GM12891 (cell line): Measurements from ENCODE around the gene PKLR.
"Not testable (repeated sequence)": the region's sequence is repeated elsewhere in the genome, so short reads cannot be mapped to it uniquely, and the experiment has no call there.

Source experiments
- DNase-seq: peaks from one replicate; pipeline ENCODE4 v3.0.0; 2011; ENCODE audit warnings: low spot score; ENCODE audit not compliant: insufficient read length
- FAIRE-seq: peaks from 2 replicates; lab custom pipeline; 2011; peaks lifted over from hg19 to GRCh38; lab: Jason Lieb, UNC
- PAX5 ChIP-seq: IDR thresholded peaks from 2 replicates; pipeline ENCODE4 v1.6.1; 2011; ENCODE audit warnings: low read length, moderate library complexity, mild to moderate bottlenecking; ENCODE audit not compliant: insufficient read depth, severe bottlenecking
- POLR2A ChIP-seq: IDR thresholded peaks from 2 replicates; pipeline ENCODE4 v1.6.1; 2011; ENCODE audit warnings: low read depth, low read length, control low read depth
- POLR2AphosphoS5 ChIP-seq: IDR thresholded peaks from 2 replicates; pipeline ENCODE4 v1.6.1; 2011; ENCODE audit warnings: low read depth, low read length, control low read depth
- POU2F2 ChIP-seq: IDR thresholded peaks from 2 replicates; pipeline ENCODE4 v1.6.1; 2011; ENCODE audit warnings: low read depth, mild to moderate bottlenecking, control low read depth, low read length, moderate library complexity
- SPI1 ChIP-seq: IDR thresholded peaks from 2 replicates; pipeline ENCODE4 v1.6.1; 2011; ENCODE audit warnings: low read depth, low read length, control low read depth
- TAF1 ChIP-seq: IDR thresholded peaks from 2 replicates; pipeline ENCODE4 v1.6.1; 2011; ENCODE audit warnings: low read depth, low read length, control low read depth

The PKLR gene

DNA sequence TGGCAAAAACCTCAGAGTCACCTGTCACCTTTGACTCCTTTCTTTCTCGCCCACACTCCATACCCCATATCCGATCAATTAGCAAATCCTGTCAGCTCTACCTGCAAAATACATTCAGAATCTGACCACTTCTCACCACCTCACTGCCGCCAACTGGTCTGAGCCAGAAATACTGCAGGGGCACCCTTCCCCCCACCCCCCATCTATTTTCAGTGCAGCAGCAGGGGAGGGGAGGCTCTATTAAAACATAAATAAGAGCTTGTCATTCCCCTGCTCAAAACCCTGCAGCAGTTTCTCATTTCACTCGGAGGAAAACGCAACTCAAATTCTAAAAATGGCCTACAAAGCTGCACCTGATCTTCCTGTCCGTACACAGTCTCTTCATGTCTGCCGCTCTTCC lies 3.9 kb downstream of the PKLR start:
- TF ChIP-seq POU2F2 (no peak), TAF1 (no peak), POLR2AphosphoS5 (no peak), POLR2A (no peak), PAX5 (no peak), SPI1 (no peak)
- FAIRE-seq (no peak), DNase-seq (no peak)

DNA sequence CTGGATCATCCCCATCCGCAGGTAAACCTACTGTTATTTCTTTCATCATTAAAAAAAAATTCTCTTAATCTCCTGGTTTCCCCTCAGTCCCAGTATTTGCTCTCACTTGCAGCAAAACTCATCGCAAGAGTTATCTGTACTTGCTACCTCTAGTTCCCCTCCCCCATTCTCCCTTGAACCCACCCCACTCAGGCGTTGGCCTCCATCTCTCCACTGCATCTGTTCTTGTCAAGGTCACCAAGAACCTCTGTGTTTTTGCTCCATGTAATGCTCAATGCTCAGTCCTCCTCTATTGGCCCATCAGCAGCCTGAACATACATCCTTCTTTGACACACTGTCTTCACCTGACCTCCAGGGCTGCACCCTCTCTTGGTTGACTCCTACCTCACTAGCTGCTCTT lies 4.6 kb downstream of the PKLR start:
- FAIRE-seq = no peak
- DNase-seq = no peak

GRCh38 chr1:155295942-155296267 lies 5.3 kb downstream of the PKLR start:
- no peak for TF ChIP-seq PAX5
- TF ChIP-seq POU2F2 = no peak
- no peak for TF ChIP-seq POLR2AphosphoS5
- TF ChIP-seq SPI1 = no peak
- no peak for TF ChIP-seq TAF1
- TF ChIP-seq POLR2A = no peak

More for the DNA sequence above, 4.6 kb downstream of the PKLR start:
- no peak for TF ChIP-seq POLR2AphosphoS5
- no peak for TF ChIP-seq PAX5
- TF ChIP-seq TAF1 = no peak
- TF ChIP-seq POLR2A = no peak
- no peak for TF ChIP-seq POU2F2
- no peak for TF ChIP-seq SPI1

DNA sequence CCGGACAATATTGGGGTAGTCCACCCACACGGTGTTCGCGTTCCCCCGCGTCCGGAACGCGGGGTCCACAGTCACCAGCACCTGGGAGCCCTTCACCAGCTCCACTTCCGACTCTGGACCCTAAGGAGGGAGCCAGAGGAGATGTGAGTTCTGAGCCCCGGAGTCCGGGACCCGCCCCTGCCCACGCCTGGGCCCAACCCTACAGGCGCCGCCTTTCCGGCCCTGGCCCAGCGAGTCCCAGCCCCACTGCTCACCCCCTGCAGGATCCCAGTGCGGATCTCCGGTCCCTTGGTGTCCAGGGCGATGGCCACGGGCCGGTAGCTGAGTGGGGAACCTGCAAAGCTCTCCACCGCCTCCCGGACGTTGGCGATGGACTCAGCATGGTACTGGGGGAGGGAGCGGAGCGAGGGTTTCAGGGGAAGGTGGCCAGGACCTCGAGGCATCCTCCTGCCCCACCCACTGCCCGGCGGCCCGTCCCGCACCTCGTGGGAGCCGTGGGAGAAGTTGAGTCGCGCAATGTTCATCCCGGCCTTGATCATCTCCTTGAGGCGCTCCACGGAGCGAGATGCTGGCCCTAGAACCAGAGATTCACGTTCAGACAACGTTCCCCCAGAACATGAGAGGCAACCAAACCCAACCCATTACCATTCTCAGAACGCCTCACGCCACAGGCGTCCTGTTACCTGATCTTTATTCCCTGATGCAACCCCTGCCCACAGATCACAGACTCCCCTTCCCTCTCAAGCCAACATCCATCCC lies 5.9 kb downstream of the PKLR start:
- TF ChIP-seq POLR2A (no peak), PAX5 (no peak), SPI1 (no peak), POLR2AphosphoS5 (no peak)
- DNase-seq = no peak
- peak; percentile 5 for FAIRE-seq

More at GRCh38 chr1:155295942-155296267, 5.3 kb downstream of the PKLR start:
- DNase-seq (no peak), FAIRE-seq (no peak)

GRCh38 chr1:155294520-155295182 lies 6.6 kb downstream of the PKLR start:
- no peak for DNase-seq
- FAIRE-seq = no peak
- TF ChIP-seq POLR2AphosphoS5 (no peak), POLR2A (no peak), PAX5 (no peak), TAF1 (no peak), POU2F2 (no peak), SPI1 (no peak)

- DNase-seq (no peak), FAIRE-seq (no peak)
- TF ChIP-seq PAX5 = no peak
- no peak for TF ChIP-seq POLR2AphosphoS5
- TF ChIP-seq POLR2A = no peak
- no peak for TF ChIP-seq POU2F2
- TF ChIP-seq SPI1 = no peak
- TF ChIP-seq TAF1 = no peak
Measured at GRCh38 chr1:155293086-155293749, 8.0 kb downstream of the PKLR start.

- not testable (repeated sequence) for DNase-seq, FAIRE-seq
Measured at GRCh38 chr1:155291006-155291405, 10.2 kb downstream of the PKLR start.

DNA sequence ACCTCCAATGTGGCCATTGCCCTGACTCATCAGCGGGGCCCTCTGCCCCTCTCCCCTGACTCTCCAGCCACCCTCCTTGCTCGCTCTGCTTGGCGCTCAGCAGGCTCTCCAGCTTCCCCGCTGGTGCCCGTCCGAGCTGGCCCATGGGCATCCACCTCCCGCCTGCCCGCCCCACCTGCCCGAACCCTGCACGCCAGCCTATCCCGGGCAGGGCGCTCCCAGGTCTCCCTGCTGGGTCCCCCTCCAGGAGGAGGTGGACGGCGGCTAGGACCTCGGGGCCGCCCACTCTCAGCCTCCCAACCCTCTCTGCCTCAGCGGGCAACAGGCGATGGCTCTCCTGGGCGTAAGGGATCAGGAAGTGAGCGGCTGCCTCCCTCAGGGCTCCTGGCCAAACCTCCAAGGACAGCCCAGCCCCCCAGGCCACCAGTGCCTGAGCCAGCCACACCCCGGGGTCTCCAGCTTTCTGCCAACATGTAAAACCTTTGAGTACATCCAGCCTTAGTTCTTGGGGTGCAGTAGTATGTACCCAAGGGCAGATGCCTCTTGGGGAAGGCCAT lies 13.2 kb downstream of the PKLR start:
- no peak for FAIRE-seq
- TF ChIP-seq TAF1 = no peak
- TF ChIP-seq SPI1 = no peak
- TF ChIP-seq PAX5 = no peak
- TF ChIP-seq POU2F2 = no peak
- TF ChIP-seq POLR2AphosphoS5 = no peak
- no peak for TF ChIP-seq POLR2A
- no peak for DNase-seq

GRCh38 chr1:155286544-155286943 lies 14.7 kb downstream of the PKLR start:
- FAIRE-seq (no peak), DNase-seq (no peak)
- no peak for TF ChIP-seq POLR2AphosphoS5
- no peak for TF ChIP-seq TAF1
- TF ChIP-seq SPI1 = no peak
- TF ChIP-seq PAX5 = no peak
- TF ChIP-seq POLR2A = no peak
- TF ChIP-seq POU2F2 = no peak

DNA sequence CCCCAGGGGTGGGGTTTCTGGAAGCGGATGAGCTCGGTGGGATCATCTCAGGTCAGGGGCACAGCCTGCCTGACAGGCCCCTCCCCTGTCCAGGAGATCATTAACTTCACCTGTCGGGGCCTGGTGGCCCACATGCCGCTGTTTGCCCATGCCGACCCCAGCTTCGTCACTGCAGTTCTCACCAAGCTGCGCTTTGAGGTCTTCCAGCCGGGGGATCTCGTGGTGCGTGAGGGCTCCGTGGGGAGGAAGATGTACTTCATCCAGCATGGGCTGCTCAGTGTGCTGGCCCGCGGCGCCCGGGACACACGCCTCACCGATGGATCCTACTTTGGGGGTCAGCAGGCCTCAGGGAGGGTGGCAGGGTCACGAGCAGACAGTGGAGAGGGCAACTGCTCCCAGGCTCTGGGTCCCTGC lies 15.6 kb downstream of the PKLR start:
- TF ChIP-seq POU2F2 (no peak), POLR2AphosphoS5 (no peak), SPI1 (no peak), TAF1 (no peak), POLR2A (no peak), PAX5 (no peak)
- FAIRE-seq (no peak), DNase-seq (no peak)
